DMS53 treated with DMSO at 0.1 percent for 48 hours (cell line): ENCODE measurements around the gene FAM53A.
"Not testable (repeated sequence)": the region's sequence is repeated elsewhere in the genome, so short reads cannot be mapped to it uniquely, and the experiment has no call there.

Source experiments
- DNase-seq: peaks from one replicate; lab custom pipeline; 2025; ENCODE audit not compliant: unreplicated experiment; lab: John Stamatoyannopoulos, UW

Gene FAM53A

DNA sequence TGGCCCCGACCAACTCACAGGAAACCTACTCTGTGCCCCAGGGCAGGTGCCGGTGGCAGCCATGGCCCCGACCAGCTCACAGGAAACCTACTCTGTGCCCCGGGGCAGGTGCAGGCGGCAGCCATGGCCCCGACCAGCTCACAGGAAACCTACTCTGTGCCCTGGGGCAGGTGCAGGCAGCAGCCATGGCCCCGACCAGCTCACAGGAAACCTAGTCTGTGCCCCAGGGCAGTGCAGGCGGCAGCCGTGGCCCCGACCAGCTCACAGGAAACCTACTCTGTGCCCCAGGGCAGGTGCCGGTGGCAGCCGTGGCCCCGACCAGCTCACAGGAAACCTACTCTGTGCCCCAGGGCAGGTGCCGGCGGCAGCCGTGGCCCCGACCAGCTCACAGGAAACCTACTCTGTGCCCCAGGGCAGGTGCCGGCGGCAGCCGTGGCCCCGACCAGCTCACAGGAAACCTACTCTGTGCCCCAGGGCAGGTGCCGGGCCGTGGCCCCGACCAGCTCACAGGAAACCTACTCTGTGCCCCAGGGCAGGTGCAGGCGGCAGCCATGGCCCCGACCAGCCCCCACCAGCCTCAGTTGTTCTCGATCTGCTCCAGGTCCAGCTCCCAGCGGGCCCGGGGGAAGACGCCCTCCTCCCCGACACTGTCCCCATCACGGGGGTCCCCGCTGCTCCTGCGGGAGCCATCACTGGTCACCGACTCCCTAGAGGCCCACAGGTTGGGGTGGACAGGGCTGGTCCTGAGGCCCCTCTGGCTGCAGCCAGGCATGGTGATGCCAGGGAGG, 43.2 kb downstream of the FAM53A start:
- DNase-seq, result not testable (repeated sequence)

DNA sequence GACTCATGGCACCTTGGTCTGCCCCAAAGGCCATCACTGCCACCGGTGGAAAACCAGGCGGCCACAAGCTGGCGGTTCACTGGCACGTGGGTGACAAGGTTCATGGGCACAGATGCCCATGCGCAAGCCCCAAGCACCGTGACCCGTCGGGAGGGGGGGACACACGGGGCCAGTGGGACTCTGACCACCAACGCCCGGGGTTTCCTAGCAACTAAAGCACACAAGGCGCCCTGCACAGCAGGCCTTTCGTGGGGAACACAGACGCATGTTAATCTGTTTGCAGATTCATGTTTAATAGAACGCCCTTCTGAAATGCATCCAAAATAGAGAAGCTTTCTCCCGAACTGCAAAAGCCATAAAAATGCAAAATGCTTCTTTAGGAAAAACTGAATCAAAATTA, 43.9 kb downstream of the FAM53A start:
- DNase-seq, result no peak

DNA sequence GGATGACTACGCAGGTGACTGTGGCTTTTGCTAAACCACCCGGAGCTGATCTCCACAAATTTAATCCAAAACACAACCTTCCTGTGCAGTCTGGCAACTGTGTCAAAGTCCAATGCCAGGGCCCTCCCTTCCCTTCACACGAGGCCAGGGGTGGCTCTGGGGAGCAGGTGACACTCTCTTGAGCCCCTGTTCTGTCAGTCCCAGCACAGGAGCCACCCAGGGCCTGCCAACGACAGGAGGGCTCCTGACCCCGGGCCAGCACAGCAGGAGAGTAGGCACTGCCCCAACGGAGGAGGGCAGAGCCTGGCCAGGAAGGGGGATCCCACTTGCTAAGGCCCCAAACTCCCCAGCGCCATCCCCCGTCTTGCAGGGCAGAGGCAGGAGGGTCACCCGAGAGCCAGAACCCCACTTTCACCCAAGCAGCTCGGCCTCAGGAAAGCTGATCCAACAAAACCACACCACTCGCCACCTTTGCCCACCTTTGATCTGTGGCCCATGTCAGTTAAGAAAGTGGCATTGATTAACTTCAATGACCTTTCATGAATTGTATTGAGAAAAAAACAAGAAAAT, 44.7 kb downstream of the FAM53A start:
- DNase-seq, result no peak

DNA sequence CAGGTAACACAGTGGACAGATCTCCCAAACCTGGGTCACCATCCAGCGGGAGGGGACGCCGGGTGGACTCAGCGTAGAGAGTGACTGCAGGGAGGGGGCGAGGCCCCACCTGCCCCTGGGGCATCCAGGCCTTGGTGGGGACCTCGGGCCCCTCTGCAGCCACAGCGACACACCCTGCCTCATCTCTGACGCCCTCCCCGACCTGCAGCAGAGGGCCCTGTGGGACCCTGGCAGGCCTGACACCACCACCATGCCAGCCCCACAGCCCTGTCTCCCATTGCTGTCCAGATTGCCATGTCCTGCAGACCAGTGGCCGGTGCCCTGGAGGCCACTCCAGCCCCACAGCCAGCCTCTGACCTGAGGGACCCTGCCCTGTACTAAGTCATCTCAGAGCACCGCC, 45.2 kb downstream of the FAM53A start:
- no peak for DNase-seq

DNA sequence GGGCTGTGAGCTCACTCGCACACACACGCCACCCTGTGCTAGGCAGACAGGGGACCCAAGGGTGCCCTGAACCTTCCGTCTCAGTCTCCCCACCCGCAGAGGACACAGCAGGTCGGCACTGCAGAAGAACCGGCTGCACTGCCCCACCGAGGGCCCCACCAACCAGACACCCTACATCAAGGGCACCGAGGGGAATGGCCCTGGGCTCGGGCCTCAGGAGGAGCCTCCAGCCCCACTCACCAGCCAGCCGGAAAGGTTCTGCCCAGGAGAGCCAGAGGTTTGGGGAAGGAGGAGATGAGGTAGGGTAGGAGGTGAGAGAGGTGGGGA, 45.9 kb downstream of the FAM53A start:
- no peak for DNase-seq

DNA sequence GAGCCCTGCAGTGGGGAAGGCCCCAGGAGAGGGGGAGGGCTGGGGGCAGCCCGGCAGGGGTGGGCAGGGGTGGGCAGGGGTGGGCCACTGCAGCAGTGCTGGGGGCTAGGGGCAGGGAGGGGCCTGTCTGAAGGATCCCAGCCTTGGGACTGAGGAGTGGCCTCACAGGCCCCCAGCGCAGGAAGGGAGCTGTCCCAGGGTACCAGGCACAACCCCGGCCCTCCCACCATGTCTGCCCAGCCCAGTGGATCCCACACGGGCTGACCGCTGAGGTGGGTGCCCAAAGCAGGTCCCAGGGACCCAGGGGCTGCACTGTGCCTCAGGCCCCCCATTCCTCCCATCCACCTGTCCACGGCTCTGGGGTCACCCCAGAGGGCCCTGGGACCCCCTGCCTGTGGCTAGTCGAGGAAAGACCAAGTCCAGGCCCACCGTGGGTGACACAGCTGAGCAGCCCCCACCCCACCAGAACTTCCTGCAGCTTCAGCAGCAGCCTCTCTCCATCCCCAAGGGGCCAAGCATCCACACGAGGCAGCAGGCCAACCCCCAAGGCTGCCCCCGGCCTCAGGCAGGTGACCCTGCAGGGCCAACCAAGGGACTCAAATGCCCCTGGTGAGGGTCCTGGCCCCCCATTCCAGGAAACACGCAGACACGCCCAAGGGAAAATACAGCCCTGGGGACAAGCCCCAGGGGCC, 46.4 kb downstream of the FAM53A start:
- DNase-seq, result no peak

DNA sequence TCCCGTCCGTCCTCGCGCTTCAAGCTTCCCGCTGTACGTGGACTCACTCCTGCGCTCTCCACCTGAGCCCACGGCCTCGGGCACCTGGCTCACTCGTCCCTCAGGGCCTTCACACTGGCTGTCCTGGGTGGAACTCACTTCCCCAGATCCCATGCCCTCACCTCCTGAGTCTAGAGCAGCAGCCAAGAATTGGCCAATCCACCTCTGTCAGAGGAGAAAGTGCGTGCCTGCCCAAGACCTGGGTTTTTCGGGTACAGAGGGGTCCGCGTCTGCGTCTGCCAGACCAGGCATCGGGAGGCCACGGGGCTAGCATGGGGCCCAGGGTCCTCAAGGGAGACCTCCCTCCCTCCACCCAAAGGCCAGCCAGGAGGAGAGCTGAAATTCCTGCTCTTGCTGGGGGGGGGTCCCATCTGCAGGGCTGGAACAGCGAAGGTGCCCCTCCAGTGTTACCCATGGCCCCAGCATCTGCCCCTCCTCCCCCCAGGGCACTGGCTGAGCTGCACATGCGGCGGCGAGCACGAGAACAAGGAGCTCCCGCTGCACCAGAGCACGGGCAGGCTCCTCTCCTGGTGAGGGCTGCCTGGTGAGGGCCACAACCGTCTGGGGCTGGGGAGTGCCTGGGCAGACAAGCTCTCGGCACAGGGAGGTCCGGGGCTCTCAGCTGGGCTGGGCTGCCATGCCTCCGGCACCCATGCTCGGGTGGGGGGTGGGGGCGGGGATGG, 47.5 kb downstream of the FAM53A start:
- DNase-seq, result no peak

DNA sequence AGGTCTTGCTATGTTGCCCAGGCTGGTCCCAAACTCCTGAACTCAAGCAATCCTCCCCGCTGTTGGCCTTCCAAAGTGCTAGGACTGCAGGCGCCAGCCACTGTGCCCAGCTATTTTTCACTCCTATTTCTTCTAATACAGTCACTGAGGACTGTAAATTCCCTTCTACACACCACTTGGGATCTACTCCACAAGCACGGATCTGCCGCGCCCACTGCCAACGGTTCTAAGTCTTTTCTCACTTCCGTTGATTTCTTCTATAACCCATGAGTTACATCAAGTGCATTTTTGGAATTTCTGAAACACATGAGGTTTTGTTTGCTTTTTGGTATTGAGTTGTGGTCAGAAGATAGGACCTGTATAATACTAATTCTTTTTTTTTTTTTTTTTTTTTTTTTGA, 48.6 kb downstream of the FAM53A start:
- DNase-seq, result no peak

DNA sequence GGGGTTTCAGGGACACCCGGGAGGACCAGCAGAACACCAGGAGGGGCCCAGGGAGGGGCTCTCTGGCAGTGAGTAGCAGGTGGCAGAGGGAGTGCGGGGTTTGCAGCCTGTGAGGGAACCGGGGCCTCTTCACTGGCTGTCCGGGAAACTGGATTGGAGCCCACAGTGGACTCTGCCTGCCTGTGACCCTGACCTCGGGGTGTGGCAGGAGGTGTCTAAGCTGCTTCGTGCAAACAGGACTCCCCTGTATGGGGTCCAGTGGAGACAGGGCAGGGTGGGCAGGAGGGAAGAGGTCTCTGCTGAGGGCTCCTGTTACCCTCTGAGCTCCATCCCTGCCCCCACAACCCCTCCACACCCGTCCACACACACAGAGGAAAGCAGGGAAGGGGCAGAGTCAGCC, 50.1 kb downstream of the FAM53A start:
- DNase-seq, result no peak

DNA sequence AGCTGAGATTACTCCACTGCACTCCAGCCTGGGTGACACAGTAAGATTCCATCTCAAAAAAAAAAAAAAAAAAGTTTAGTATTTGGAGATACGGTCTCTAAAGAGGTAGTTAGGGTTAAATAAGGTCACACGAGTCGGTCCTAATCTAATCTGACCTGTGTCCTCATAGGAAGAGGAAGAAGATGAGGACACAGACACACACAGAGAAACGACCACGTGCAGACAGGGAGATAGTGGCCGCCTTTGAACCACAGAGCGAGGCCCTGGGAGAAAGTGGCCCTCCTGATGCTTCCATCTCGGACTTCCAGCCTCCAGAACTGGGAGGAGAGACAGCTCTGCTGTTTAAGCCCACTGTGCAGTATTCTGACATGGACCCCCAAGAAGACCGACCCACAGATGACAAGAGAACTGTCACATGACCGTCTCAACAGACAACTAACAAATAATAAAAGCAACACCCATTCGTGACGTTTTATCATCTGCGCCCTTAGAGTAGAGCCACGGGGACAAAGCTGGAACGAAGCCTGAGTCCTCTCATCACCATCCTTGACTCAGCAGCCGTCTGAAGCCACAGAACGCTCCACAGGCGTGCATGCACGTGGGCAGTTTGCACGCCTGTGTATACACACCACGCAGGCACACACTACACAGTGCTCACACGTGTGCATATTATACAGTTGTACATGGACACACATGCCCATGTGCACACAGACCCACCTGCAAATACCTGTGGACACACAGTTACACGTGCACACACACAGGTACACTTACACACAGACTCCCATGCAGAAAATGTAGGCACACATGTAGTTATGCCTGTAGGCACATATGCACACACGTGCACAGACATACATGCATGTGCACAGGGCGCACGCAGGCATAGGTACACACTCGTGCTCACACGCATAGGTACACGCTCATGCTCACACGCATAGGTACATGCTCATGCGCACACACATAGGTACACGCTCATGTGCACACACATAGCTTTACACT, 51.7 kb downstream of the FAM53A start:
- no peak for DNase-seq

DNA sequence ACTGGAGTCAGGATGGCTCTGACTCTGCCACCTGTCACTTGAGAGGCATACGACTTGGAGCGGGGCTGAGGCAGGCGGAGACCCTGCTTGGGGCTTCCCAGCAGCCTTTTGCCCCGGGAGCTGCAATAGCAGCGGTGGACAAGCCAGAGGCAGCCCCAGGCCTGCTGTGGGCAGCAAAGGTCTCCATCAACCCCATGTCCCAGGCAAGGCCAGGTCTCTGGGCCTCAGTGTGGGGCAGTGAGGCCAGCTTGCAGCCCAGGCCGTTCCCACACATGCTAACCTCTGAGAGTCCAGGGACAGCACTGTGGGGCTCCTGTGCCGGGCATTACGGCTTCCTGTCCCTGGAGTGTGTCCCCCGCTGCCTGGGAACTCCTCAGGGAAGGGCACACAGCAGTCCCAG, 53.0 kb downstream of the FAM53A start:
- DNase-seq, result no peak

DNA sequence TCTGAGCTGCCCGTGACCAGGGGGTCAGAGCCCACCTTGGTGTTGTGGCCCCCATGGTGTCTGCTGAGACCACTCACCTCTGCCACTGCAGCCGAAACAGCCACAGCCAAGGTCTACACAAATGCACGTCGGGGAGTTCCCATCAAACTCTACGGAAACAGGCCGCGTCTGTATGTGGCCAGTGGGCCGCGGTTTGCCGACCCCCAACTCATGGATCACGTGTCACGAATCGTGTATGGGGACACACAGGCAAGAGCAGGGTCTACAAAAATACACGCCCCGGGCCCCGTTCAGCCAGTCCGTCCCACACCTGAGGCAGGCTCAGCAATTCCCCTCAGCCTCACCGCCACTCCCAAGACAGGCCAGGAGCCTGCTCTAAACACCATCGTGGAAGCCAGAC, 53.8 kb downstream of the FAM53A start:
- DNase-seq, result no peak

DNA sequence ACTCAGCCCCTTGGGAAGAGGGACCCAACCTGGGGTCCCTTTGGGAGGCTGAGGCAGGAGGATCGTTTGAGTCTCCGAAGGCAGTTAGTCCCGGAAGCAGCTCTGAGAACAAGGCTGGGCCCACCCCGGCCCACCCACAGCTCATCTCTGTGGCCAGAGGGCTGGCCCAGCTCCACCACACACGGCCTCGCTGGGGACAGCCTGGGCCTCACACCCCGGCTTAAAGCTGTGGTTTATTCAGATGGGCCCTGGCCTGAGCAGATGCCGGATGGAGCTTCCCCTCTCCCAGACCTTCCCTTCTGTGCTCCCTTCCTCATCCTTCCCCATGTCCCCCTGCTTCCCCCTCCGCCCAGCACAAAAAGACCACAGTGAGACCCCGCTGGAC, 54.4 kb downstream of the FAM53A start:
- no peak for DNase-seq

DNA sequence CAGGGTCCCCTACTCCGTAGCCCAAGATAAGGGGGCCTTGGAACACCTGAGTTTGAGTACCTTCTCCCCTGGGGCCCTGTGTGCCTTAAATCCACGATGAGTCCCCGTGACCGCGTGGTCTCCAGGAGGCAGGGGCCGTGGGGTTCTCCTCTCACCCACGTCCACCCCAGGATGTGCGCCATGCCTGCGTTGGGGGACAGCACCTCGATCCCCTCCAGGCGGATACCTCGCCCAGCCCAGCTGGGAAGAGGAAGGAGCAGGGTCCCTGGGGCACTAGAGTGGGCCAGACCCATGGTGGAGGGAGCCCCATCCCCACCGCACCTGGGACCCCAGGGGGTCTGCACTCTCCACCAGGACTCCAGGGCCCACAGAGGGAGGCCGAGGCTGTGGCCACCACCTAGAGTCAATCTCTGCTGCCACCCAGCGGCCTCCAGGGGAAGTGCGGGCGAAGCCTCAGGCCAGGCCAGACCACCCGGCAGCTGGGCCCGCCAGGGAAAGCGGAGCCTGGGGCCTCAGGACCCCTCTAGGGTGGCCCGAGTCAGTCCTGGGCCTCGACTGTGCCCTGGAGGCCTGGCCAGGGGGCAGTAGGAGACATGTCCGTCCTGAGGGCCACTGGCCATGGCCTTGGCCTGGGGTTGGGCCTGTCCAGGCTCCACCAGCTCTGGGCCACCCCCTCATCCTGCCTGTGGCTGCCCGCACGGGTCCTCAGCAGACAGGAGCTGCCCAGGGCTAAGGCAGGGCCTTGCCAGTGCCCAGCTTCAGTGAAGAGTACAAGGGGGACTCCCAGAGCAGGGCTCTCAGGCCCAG, 55.0 kb downstream of the FAM53A start:
- DNase-seq, result peak; percentile 38

DNA sequence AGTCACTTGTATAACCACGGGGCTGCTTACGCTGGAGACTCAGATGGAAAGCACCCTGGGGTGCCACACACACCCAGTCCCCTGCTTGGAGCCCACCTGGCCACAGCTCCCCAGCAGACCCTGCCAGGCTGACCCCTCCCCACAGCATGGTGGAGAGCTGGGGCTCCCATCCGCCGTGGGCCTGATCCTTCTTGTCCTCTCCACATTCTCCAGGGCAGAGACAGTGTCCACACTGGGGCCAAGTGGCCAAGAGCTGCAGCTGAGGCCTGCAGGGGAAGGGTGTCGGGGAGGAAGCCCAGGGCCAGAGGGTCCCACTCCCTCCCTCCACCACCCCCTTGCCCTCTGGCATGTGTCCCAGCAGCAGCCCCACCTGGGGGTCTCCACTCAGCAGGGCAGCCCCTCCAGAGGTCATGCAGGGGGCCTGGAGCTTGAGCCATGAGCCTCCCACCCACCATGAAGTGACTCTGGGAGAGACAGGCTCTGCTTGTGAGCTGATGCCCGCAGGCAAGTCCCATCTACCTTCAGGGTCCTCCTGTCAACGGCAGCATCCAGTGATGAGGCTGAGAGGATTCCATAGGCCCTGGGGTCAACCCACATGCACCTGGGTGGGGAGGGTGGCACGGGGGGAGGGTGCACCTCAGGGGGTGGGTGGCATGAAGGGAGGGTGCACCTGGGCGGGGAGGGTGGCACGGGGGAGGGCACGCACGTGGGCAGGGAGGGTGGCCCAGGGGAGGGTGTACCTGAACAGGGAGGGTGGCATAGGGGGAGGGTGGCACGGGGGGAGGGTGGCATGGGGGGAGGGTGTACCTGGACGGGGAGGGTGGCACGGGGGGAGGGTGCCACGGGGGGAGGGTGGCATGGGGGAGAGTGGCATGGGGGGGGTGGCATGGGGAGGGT, 56.4 kb downstream of the FAM53A start:
- DNase-seq, result no peak

DNA sequence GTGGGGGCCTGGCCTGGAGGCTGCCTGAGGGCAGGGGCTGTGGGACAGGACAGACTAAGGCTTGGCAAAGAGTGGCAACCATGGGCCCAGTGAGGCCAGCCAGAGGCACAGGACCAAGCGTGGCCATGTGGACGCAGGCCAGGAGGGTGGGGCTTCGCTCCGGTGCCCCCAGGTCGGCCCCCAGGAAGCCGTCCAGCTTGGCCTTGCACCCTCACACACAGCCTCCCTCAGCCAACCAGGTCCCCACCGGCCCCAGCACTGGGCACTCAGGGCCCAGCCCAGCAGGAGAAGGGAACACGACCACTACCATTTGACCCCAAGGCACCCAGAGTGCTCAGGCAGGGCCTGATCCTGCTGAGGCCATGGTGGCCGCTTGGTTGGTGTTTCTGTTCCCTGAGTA, 57.2 kb downstream of the FAM53A start:
- no peak for DNase-seq

DNA sequence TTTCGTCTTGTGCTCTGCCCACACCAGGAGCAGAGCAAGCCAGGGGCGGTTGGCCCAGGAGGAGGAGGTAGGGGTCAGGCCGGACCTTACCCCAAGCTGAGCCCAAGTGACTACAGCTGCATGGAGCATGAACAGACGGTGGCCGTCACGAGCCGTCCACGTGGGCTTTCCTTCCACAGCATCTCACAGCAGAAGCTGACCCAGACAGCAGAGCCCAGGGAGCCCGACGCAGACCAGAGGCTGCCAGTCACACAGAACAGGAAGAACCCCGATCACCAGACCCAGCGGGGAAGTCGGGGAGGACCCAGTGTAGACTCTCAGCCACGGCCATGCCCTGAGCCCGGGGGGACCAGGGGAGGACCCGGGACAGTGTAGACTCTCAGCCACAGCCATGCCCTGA, 58.0 kb downstream of the FAM53A start:
- no peak for DNase-seq

DNA sequence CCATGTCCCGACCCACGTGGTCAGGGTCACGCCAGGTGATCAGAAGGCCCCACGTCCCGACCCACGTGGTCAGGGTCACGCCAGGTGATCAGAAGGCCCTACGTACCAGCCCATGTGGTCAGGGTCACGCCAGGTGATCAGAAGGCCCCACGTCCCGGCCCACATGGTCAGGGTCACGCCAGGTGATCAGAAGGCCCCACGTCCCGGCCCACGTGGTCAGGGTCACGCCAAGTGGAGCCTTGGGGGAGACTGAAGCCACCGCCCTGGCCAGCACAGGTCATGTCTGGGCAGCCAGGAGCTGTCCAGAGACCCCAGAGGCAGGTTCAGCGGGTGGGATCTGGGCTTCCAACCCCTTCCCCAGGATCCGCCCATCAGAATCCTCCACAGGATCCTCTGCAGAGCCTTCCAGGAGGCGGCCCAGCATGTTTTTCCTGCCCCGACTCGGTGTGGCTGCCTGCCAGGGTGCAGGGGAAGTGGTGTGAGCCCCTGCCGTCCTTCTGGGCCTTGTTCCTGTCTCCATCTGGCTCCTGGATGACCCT, 58.4 kb downstream of the FAM53A start:
- no peak for DNase-seq

DNA sequence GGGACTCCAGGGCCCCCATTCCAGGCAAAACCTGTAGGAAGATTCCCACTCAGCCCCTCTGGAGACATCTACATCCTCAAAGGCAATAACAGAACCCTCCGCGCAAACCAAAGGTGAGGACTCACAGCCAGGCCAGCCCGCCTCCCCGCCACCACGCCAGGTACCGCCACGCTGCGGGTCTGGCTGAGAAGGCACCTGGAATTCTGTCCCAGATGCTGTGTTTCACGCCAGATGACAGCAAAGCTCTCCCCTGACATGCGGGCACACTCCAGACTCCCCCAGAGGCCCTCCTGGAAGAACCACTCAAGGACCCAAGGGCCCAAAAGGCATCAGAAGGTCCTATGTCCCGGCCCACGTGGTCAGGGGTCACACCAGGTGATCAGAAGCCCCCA, 59.6 kb downstream of the FAM53A start:
- no peak for DNase-seq
